ENCODE data around the gene COL3A1. TPM values are rescaled to one million over a fixed set of nuclear protein-coding genes. Genes with fewer than 3 reads are reported as not detected.

The COL3A1 gene
- total RNA-seq, 2 donors from 2014 or later: 119 to 260 TPM

DNA sequence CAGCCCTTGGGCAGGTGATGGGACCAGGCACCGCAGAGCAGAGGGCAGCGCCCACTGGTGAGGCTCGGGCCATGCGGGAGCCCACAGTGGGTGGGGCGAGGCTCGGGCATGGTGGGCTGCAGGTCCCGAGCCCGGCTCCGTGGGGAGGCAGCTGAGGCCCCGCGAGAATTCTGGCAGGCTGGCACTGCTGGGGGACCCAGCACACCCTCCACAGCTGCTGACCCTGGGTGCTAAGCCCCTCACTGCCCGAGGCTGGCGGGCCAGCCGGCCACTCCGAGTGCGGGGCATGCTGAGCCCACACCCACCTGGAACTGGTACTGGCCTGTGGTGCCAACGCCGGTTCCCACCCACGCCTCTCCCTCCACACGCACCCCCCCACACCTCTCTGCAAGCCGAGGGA lies 29.7 kb upstream of the COL3A1 start:
- Histone ChIP-seq H3K9ac (ENCODE audit: low read depth in 2 of 2, low read length in 2 of 2) (no peak overlapping the region), H3K9me3 (no peaks in the 10 kb centered on the region), H3K4me1 (no peaks in the 10 kb centered on the region), H3K36me3 (no peaks in the 10 kb centered on the region), H3K4me3 (no peak overlapping the region), H3K27ac (no peak overlapping the region), H3K27me3 (no peaks in the 10 kb centered on the region)
- intact Hi-C loops (cut with DNase I): no loop called here
- TF ChIP-seq, protein P1, sequence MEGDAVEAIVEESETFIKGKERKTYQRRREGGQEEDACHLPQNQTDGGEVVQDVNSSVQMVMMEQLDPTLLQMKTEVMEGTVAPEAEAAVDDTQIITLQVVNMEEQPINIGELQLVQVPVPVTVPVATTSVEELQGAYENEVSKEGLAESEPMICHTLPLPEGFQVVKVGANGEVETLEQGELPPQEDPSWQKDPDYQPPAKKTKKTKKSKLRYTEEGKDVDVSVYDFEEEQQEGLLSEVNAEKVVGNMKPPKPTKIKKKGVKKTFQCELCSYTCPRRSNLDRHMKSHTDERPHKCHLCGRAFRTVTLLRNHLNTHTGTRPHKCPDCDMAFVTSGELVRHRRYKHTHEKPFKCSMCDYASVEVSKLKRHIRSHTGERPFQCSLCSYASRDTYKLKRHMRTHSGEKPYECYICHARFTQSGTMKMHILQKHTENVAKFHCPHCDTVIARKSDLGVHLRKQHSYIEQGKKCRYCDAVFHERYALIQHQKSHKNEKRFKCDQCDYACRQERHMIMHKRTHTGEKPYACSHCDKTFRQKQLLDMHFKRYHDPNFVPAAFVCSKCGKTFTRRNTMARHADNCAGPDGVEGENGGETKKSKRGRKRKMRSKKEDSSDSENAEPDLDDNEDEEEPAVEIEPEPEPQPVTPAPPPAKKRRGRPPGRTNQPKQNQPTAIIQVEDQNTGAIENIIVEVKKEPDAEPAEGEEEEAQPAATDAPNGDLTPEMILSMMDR (IDR thresholded peaks at IDR 0.05): no peak
- no peak for DNase-seq

DNA sequence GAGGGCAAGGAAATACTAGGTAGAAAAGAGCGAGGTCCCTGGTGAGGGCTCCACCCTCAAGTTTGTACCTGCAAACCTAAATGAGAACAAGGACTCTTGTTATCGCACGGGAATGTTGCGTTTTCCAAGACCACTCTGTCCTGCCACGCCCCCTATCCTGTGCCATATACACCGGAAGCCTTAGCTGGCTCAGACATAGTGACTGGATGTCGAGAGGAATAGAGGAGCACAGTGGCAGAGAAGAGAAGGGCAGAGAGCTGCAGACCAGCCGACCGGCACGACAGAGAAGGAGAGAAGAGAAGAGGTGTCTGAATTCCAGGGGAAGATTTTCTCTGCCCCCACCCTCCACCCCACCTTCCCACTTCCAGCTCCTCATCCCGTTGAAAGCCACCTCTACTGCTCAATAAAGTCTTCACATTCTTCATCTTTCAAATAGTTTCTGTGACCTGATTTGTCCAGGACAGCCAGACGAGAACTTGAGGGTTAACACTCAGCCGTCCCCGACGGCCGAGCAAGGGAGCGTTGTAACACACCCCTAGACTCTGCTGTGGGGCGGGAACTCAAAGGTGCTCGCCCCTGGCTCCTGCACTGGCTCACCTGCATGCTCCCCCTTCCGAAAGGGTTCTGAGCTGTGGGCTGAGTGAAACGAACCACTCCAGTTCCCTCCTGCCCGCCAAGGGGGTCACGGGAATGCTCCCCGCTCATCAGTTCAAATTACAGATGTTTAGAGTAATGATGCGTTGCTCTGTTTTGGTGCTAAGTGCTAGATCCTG lies 24.9 kb upstream of the COL3A1 start:
- intact Hi-C loops (cut with DNase I): no loop called here
- Histone ChIP-seq H3K9ac (ENCODE audit: low read depth in 2 of 2, low read length in 2 of 2) (no peak overlapping the region), H3K9me3 (no peaks in the 10 kb centered on the region), H3K27me3 (no peaks in the 10 kb centered on the region), H3K27ac (no peak overlapping the region), H3K4me3 (no peak overlapping the region), H3K4me1 (no peaks in the 10 kb centered on the region), H3K36me3 (no peaks in the 10 kb centered on the region)
- TF ChIP-seq, protein P1 (IDR thresholded peaks at IDR 0.05): no peak
- DNase-seq: no peak

DNA sequence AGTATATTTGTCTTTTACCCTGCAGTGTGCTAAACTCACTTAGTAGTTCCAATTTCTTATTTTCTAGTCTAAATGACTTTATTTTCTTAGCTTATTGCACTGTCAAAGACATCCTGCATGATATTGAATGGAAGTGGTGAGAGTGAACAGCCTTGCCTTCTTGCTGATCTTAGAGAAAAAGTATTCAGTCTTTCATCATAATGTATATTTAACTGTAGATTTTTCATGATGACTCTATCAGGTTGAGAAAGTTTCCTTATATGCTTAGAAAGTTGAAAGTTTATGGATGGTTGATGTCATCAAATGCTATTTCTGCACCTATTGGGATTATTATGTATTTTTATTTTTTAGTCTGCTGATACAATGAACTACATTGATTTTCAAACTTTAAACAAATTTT lies 21.3 kb upstream of the COL3A1 start:
- no peaks in the 10 kb centered on the region for H3K27me3 ChIP-seq
- intact Hi-C loops (cut with DNase I): no loop called here
- no peak overlapping the region for H3K27ac ChIP-seq
- DNase-seq: no peak
- no peak overlapping the region for H3K9ac ChIP-seq (ENCODE audit: low read depth in 2 of 2, low read length in 2 of 2)
- no peaks in the 10 kb centered on the region for H3K4me1 ChIP-seq
- H3K9me3 ChIP-seq: no peaks in the 10 kb centered on the region
- no peak overlapping the region for H3K4me3 ChIP-seq
- no peaks in the 10 kb centered on the region for H3K36me3 ChIP-seq
- TF ChIP-seq, protein P1 (IDR thresholded peaks at IDR 0.05): no peak

DNA sequence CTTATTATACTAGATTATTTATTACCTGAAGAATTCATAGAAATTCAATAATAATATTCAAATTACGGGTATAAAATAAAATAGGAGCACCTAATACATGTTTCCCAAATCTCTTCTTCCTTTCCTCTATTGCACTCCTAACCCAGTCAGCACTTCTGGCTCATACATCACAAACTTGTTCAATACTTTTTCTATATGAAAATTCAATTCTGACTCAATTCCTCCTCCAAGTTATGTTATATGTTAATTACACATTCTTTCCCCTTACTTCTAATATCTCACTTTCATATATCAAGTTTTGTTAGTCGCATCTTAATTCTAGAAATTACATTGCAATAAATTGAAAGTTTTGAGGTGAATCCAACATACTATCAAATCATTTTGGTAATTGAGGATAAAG lies 17.9 kb upstream of the COL3A1 start:
- no peaks in the 10 kb centered on the region for H3K36me3 ChIP-seq
- H3K4me1 ChIP-seq: no peaks in the 10 kb centered on the region
- no peaks in the 10 kb centered on the region for H3K27me3 ChIP-seq
- DNase-seq: no peak
- H3K9ac ChIP-seq (ENCODE audit: low read depth in 2 of 2, low read length in 2 of 2): no peak overlapping the region
- no peaks in the 10 kb centered on the region for H3K9me3 ChIP-seq
- TF ChIP-seq, protein P1 (IDR thresholded peaks at IDR 0.05): no peak
- no peak overlapping the region for H3K27ac ChIP-seq
- no peak overlapping the region for H3K4me3 ChIP-seq
- intact Hi-C loops (cut with DNase I): no loop called here

DNA sequence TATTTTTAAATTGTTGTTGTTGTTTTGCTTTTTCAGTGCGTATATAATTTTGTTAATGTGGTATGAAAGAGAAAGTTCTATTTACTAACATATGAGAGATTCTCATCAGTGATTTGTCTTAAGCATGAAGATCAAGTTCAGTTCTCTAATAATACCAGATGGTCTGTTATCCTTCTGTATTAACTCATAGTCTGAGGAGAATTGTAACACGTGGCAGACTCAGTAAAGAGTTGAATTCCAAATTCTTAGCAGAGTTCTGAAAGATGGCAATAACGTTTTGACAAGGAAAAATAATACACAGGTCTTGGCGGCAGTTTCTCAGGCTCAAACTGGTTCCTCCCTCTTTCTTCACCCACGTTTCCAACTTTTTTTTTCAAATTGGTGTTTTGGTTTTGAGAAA lies 17.2 kb upstream of the COL3A1 start:
- H3K4me3 ChIP-seq: no peak overlapping the region

More for the DNA sequence above, 17.2 kb upstream of the COL3A1 start:
- Histone ChIP-seq H3K9me3 (no peaks in the 10 kb centered on the region), H3K27ac (no peak overlapping the region), H3K27me3 (no peaks in the 10 kb centered on the region), H3K36me3 (no peaks in the 10 kb centered on the region), H3K9ac (ENCODE audit: low read depth in 2 of 2, low read length in 2 of 2) (no peak overlapping the region), H3K4me1 (no peaks in the 10 kb centered on the region)
- no peak for DNase-seq
- TF ChIP-seq, protein P1 (IDR thresholded peaks at IDR 0.05): no peak
- intact Hi-C loops (cut with DNase I): no loop called here

Measured in colonic mucosa (tissue), 4 donors.